ENCODE measurements around the gene MYO1D.

Gene MYO1D

GRCh38 chr17:32913593-32913992 is 36.7 kb upstream of the MYO1D start:
- H3K27me3 ChIP-seq (ENCODE audit: control insufficient read depth in 1 of 2, insufficient read depth in 2 of 2, low read length in 2 of 2): no peaks in the 10 kb centered on the region
- H3K36me3 ChIP-seq (ENCODE audit: control insufficient read depth in 2 of 2, insufficient read depth in 2 of 2, low read length in 2 of 2): no peaks in the 10 kb centered on the region
- H3K9ac ChIP-seq (ENCODE audit: low read length in 2 of 2): no peak overlapping the region
- H3K4me1 ChIP-seq (ENCODE audit: control insufficient read depth, insufficient read depth, low read length): peaks cover 9% of the 10 kb centered on the region
- H3K9me3 ChIP-seq (ENCODE audit: control insufficient read depth in 2 of 2, low read length in 2 of 2): no peaks in the 10 kb centered on the region
- no peak overlapping the region for H3K27ac ChIP-seq (ENCODE audit: low read length)
- H3K4me3 ChIP-seq (ENCODE audit: low read length in 2 of 2): no peak overlapping the region

GRCh38 chr17:32912218-32912897 is 35.4 kb upstream of the MYO1D start:
- H3K4me1 ChIP-seq (ENCODE audit: control insufficient read depth, insufficient read depth, low read length): peaks cover 9% of the 10 kb centered on the region
- no peaks in the 10 kb centered on the region for H3K36me3 ChIP-seq (ENCODE audit: control insufficient read depth in 2 of 2, insufficient read depth in 2 of 2, low read length in 2 of 2)
- H3K9ac ChIP-seq (ENCODE audit: low read length in 2 of 2): peak overlapping the region in 1 of 2 donors; percentile 58
- H3K27ac ChIP-seq (ENCODE audit: low read length): peak overlapping the region; percentile 70
- peak overlapping the region in 1 of 2 donors; percentile 59 for H3K4me3 ChIP-seq (ENCODE audit: low read length in 2 of 2)
- no peaks in the 10 kb centered on the region for H3K27me3 ChIP-seq (ENCODE audit: control insufficient read depth in 1 of 2, insufficient read depth in 2 of 2, low read length in 2 of 2)
- no peaks in the 10 kb centered on the region for H3K9me3 ChIP-seq (ENCODE audit: control insufficient read depth in 2 of 2, low read length in 2 of 2)

- Histone ChIP-seq H3K9me3 (ENCODE audit: control insufficient read depth in 2 of 2, low read length in 2 of 2) (no peaks in the 10 kb centered on the region), H3K27ac (ENCODE audit: low read length) (no peak overlapping the region), H3K4me3 (ENCODE audit: low read length in 2 of 2) (no peak overlapping the region), H3K27me3 (ENCODE audit: control insufficient read depth in 1 of 2, insufficient read depth in 2 of 2, low read length in 2 of 2) (no peaks in the 10 kb centered on the region), H3K36me3 (ENCODE audit: control insufficient read depth in 2 of 2, insufficient read depth in 2 of 2, low read length in 2 of 2) (no peaks in the 10 kb centered on the region), H3K9ac (ENCODE audit: low read length in 2 of 2) (no peak overlapping the region), H3K4me1 (ENCODE audit: control insufficient read depth, insufficient read depth, low read length) (peaks cover 9% of the 10 kb centered on the region)
Measured at GRCh38 chr17:32910769-32911168, 33.8 kb upstream of the MYO1D start.

- H3K4me1 ChIP-seq (ENCODE audit: control insufficient read depth, insufficient read depth, low read length): peaks cover 9% of the 10 kb centered on the region
- H3K9ac ChIP-seq (ENCODE audit: low read length in 2 of 2): peak overlapping the region in 1 of 2 donors; percentile 21
- H3K9me3 ChIP-seq (ENCODE audit: control insufficient read depth in 2 of 2, low read length in 2 of 2): no peaks in the 10 kb centered on the region
- no peak overlapping the region for H3K4me3 ChIP-seq (ENCODE audit: low read length in 2 of 2)
- no peaks in the 10 kb centered on the region for H3K36me3 ChIP-seq (ENCODE audit: control insufficient read depth in 2 of 2, insufficient read depth in 2 of 2, low read length in 2 of 2)
- H3K27me3 ChIP-seq (ENCODE audit: control insufficient read depth in 1 of 2, insufficient read depth in 2 of 2, low read length in 2 of 2): no peaks in the 10 kb centered on the region
- H3K27ac ChIP-seq (ENCODE audit: low read length): no peak overlapping the region
Measured at GRCh38 chr17:32909787-32910369, 33.0 kb upstream of the MYO1D start.

GRCh38 chr17:32907583-32907982 is 30.7 kb upstream of the MYO1D start:
- Histone ChIP-seq H3K27ac (ENCODE audit: low read length) (no peak overlapping the region), H3K9ac (ENCODE audit: low read length in 2 of 2) (no peak overlapping the region), H3K36me3 (ENCODE audit: control insufficient read depth in 2 of 2, insufficient read depth in 2 of 2, low read length in 2 of 2) (no peaks in the 10 kb centered on the region), H3K4me3 (ENCODE audit: low read length in 2 of 2) (no peak overlapping the region), H3K9me3 (ENCODE audit: control insufficient read depth in 2 of 2, low read length in 2 of 2) (no peaks in the 10 kb centered on the region), H3K4me1 (ENCODE audit: control insufficient read depth, insufficient read depth, low read length) (peaks cover 9% of the 10 kb centered on the region), H3K27me3 (ENCODE audit: control insufficient read depth in 1 of 2, insufficient read depth in 2 of 2, low read length in 2 of 2) (peaks cover 0 to 2% of the 10 kb centered on the region in 2 donors)

- Histone ChIP-seq H3K27me3 (ENCODE audit: control insufficient read depth in 1 of 2, insufficient read depth in 2 of 2, low read length in 2 of 2) (peaks cover 0 to 2% of the 10 kb centered on the region in 2 donors), H3K27ac (ENCODE audit: low read length) (no peak overlapping the region), H3K4me1 (ENCODE audit: control insufficient read depth, insufficient read depth, low read length) (peaks cover 2% of the 10 kb centered on the region), H3K4me3 (ENCODE audit: low read length in 2 of 2) (no peak overlapping the region), H3K36me3 (ENCODE audit: control insufficient read depth in 2 of 2, insufficient read depth in 2 of 2, low read length in 2 of 2) (no peaks in the 10 kb centered on the region), H3K9ac (ENCODE audit: low read length in 2 of 2) (no peak overlapping the region), H3K9me3 (ENCODE audit: control insufficient read depth in 2 of 2, low read length in 2 of 2) (no peaks in the 10 kb centered on the region)
Measured at GRCh38 chr17:32904891-32905290, 28.0 kb upstream of the MYO1D start.

- Histone ChIP-seq H3K9ac (ENCODE audit: low read length in 2 of 2) (no peak overlapping the region), H3K4me3 (ENCODE audit: low read length in 2 of 2) (no peak overlapping the region), H3K9me3 (ENCODE audit: control insufficient read depth in 2 of 2, low read length in 2 of 2) (no peaks in the 10 kb centered on the region), H3K27ac (ENCODE audit: low read length) (no peak overlapping the region), H3K36me3 (ENCODE audit: control insufficient read depth in 2 of 2, insufficient read depth in 2 of 2, low read length in 2 of 2) (no peaks in the 10 kb centered on the region), H3K4me1 (ENCODE audit: control insufficient read depth, insufficient read depth, low read length) (no peaks in the 10 kb centered on the region), H3K27me3 (ENCODE audit: control insufficient read depth in 1 of 2, insufficient read depth in 2 of 2, low read length in 2 of 2) (peaks cover 0 to 2% of the 10 kb centered on the region in 2 donors)
Measured at GRCh38 chr17:32903774-32904673, 27.1 kb upstream of the MYO1D start.

GRCh38 chr17:32901743-32902142 is 24.8 kb upstream of the MYO1D start:
- H3K27ac ChIP-seq (ENCODE audit: low read length): no peak overlapping the region
- no peaks in the 10 kb centered on the region for H3K36me3 ChIP-seq (ENCODE audit: control insufficient read depth in 2 of 2, insufficient read depth in 2 of 2, low read length in 2 of 2)
- H3K4me1 ChIP-seq (ENCODE audit: control insufficient read depth, insufficient read depth, low read length): no peaks in the 10 kb centered on the region
- H3K4me3 ChIP-seq (ENCODE audit: low read length in 2 of 2): no peak overlapping the region
- no peak overlapping the region for H3K9ac ChIP-seq (ENCODE audit: low read length in 2 of 2)
- H3K9me3 ChIP-seq (ENCODE audit: control insufficient read depth in 2 of 2, low read length in 2 of 2): no peaks in the 10 kb centered on the region
- peaks cover 4 to 8% of the 10 kb centered on the region in 2 donors for H3K27me3 ChIP-seq (ENCODE audit: control insufficient read depth in 1 of 2, insufficient read depth in 2 of 2, low read length in 2 of 2)

GRCh38 chr17:32899236-32900013 is 22.5 kb upstream of the MYO1D start:
- H3K4me3 ChIP-seq (ENCODE audit: low read length in 2 of 2): no peak overlapping the region
- H3K9ac ChIP-seq (ENCODE audit: low read length in 2 of 2): no peak overlapping the region
- H3K36me3 ChIP-seq (ENCODE audit: control insufficient read depth in 2 of 2, insufficient read depth in 2 of 2, low read length in 2 of 2): no peaks in the 10 kb centered on the region
- no peaks in the 10 kb centered on the region for H3K4me1 ChIP-seq (ENCODE audit: control insufficient read depth, insufficient read depth, low read length)
- H3K27ac ChIP-seq (ENCODE audit: low read length): no peak overlapping the region
- H3K9me3 ChIP-seq (ENCODE audit: control insufficient read depth in 2 of 2, low read length in 2 of 2): no peaks in the 10 kb centered on the region
- peaks cover 6 to 8% of the 10 kb centered on the region in 2 donors for H3K27me3 ChIP-seq (ENCODE audit: control insufficient read depth in 1 of 2, insufficient read depth in 2 of 2, low read length in 2 of 2)

- H3K27ac ChIP-seq (ENCODE audit: low read length): no peak overlapping the region
- peaks cover 4 to 8% of the 10 kb centered on the region in 2 donors for H3K27me3 ChIP-seq (ENCODE audit: control insufficient read depth in 1 of 2, insufficient read depth in 2 of 2, low read length in 2 of 2)
- no peaks in the 10 kb centered on the region for H3K4me1 ChIP-seq (ENCODE audit: control insufficient read depth, insufficient read depth, low read length)
- H3K9me3 ChIP-seq (ENCODE audit: control insufficient read depth in 2 of 2, low read length in 2 of 2): no peaks in the 10 kb centered on the region
- no peak overlapping the region for H3K9ac ChIP-seq (ENCODE audit: low read length in 2 of 2)
- no peak overlapping the region for H3K4me3 ChIP-seq (ENCODE audit: low read length in 2 of 2)
- no peaks in the 10 kb centered on the region for H3K36me3 ChIP-seq (ENCODE audit: control insufficient read depth in 2 of 2, insufficient read depth in 2 of 2, low read length in 2 of 2)
Measured at GRCh38 chr17:32896647-32897258, 19.8 kb upstream of the MYO1D start.
